GM12801 (cell line): ENCODE data around the gene RAD51B.

Source experiments
- TF ChIP-seq, protein P1 (sequence below): IDR thresholded peaks from one replicate; pipeline ENCODE4 v1.5.1; 2011; ENCODE audit warnings: control low read depth; ENCODE audit not compliant: insufficient read length; ENCODE audit errors: extremely low read depth

The RAD51B gene

DNA sequence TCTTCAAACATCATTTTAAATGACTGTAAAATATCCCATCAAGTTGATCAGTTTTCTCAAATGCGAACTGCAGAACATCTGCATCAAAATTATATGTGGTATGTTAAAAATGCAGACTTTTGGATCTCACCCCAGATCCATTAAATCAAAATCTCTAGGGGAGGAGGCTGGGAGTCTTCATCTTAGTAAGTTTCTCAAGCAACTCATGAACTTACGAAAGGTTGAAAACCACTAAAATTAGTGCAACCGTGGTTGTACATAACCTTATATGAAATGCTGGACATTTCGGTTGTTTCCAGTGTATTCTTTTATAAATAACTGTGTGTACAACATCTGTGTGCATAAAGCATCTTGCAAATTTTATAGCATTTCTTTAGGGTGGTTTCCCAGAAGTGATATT is 934.1 kb downstream of the RAD51B start:
- TF ChIP-seq, protein P1, sequence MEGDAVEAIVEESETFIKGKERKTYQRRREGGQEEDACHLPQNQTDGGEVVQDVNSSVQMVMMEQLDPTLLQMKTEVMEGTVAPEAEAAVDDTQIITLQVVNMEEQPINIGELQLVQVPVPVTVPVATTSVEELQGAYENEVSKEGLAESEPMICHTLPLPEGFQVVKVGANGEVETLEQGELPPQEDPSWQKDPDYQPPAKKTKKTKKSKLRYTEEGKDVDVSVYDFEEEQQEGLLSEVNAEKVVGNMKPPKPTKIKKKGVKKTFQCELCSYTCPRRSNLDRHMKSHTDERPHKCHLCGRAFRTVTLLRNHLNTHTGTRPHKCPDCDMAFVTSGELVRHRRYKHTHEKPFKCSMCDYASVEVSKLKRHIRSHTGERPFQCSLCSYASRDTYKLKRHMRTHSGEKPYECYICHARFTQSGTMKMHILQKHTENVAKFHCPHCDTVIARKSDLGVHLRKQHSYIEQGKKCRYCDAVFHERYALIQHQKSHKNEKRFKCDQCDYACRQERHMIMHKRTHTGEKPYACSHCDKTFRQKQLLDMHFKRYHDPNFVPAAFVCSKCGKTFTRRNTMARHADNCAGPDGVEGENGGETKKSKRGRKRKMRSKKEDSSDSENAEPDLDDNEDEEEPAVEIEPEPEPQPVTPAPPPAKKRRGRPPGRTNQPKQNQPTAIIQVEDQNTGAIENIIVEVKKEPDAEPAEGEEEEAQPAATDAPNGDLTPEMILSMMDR: no peak

DNA sequence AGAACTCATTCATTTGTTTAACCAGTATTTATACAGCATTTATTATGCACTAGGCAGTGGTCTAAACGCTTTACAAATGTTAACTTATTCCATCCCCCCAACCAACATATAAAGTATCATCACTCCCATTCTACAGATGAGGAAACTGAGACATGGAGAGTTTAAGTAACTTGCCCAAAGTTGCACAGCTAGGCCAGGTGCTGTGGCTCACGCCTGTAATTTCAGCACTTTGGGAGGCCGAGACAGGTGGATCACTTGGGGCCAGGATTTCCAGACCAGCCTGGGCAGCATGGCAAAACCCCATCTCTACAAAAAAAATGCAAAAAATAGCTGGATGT is 935.4 kb downstream of the RAD51B start:
- TF ChIP-seq, protein P1: no peak

DNA sequence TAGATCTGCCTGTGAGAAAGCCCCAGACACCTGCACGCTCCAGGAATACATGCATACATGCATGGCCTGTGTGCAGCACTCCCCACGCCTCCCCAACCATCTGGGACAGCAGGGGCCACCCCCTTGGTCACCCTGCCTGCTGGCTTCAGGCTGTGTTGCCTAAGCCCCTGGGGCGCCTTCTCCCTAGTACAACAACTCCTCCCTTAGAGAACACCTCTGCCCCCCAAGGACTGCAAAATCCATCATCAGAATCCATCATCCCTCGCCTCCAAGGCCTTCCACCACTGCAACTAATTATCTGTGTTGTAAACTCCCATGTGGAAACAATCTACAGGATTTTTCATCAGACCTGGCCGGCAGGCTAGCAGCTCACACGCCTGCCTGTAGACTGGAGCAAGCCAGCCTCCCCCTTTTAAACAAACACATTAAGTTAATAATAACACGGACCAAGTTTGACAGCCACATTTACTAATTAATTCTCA is 936.5 kb downstream of the RAD51B start:
- TF ChIP-seq, protein P1: no peak

DNA sequence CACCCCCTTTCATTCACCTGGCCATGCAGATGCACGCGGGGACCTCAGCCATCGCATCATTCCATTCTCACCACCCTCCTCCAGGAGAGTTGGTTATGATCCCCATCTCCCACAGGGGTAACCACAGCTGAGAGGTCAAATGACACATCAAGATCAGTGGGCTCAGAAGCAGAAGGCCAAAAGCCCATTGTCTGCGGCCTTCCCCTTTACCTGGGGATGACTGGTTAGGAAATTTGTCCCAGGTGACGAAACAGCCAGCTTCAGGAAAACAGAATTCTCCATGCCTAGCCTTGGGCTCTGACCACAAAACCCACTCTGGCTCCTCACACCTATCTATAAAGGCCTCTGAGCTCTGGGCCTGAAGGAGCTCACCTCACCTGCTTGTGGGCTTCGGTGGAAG is 937.2 kb downstream of the RAD51B start:
- TF ChIP-seq, protein P1: no peak

DNA sequence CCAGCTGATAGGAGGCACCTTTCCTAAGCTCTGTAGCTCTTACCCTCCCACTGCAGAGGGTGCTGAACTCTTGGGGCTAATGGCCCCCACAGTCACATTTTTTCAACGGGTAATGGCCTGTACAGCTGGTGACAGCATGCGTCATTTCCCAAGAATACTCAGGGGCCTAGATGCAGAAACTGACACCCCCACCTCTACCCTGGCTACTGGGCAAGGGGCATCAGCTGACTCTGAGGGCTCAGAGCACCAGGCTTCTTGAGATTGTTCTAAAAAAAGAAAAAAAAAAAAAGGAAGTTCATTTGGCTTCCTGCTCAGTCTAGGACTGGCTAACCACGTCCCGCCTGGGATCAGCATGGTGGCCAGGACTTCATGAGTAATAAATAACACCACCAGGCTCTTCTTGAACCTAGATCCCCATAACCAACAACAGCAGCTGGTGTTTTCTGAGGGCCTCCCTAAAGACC is 938.1 kb downstream of the RAD51B start:
- TF ChIP-seq, protein P1: no peak

DNA sequence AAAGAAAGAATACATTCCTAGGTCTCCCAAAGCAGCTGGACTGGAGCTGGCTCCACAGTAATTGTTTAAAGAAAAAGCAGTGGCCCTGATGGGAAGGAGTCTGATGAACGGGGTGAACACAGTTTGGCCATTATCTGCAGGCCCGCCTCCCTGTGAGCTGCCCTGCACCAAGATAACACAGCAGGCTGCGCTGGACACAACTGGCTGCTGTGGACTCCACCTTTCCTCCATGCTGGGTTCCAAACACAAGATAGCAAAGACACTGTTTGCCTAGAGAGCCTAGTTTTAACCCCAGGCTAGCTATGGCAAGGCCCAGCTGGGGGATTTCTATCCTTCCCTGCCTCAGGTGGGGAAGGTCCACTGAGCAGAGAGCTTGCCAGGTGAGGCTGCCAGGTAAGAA is 938.7 kb downstream of the RAD51B start:
- TF ChIP-seq, protein P1: no peak

DNA sequence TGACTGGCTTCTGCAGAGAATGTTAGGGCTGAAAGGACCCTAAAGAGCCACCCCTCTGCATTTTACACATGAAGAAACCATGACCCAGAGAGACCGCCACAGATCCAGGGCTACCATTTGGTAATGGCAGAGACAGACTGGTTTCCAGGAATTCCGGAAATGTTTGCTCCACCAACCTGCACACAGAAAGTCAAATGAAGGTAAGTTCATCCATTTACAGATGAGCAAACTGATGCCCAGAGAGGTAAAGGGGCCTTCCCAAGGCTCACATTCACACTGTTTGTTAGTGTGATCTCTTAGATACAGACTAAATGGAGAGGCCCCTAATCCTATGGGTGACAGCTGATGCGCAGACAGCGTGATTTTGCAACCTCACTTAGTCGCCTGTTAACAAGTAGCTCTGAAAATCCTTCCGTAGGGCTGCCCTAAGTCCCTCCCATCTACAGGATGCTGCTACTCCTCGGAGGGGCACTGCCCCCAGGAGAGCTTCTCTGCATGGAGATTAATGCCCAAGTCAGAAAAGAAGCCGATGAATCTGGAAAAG is 939.5 kb downstream of the RAD51B start:
- TF ChIP-seq, protein P1: no peak
